ENCODE data around the gene TBCK.

TBCK gene

DNA sequence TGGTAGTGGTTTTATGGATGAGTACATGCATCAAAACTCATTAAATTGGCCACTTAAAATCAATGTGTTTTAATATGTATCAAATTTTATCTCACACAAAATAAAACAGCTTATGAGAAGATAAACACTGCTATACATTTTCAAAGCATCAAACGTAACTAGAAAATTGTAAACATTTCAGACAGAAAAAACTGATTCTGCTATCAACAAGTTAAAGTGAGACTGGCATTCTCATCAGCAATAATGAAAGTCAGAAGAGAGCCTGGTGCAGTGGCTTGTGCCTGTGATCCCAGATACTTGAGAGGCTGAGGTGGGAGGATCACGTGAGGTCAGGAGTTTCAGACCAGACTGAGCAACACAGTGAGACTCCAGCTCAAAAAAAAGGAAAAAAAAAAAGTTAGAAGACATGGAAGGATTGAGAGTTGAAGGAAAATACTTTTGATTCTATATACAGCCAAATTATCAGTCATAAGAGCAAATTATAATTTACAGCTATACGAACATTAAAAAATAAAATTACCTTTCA lies 2.9 kb downstream of the TBCK start:
- no peak for TF ChIP-seq EZH2 (optimal IDR thresholded peaks at IDR 0.05; ENCODE audit: low read depth, low read length)
- TF ChIP-seq EZH2phosphoT487 (IDR thresholded peaks at IDR 0.05; ENCODE audit: low read length): no peak
- TF ChIP-seq, protein P1, sequence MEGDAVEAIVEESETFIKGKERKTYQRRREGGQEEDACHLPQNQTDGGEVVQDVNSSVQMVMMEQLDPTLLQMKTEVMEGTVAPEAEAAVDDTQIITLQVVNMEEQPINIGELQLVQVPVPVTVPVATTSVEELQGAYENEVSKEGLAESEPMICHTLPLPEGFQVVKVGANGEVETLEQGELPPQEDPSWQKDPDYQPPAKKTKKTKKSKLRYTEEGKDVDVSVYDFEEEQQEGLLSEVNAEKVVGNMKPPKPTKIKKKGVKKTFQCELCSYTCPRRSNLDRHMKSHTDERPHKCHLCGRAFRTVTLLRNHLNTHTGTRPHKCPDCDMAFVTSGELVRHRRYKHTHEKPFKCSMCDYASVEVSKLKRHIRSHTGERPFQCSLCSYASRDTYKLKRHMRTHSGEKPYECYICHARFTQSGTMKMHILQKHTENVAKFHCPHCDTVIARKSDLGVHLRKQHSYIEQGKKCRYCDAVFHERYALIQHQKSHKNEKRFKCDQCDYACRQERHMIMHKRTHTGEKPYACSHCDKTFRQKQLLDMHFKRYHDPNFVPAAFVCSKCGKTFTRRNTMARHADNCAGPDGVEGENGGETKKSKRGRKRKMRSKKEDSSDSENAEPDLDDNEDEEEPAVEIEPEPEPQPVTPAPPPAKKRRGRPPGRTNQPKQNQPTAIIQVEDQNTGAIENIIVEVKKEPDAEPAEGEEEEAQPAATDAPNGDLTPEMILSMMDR (IDR thresholded peaks at IDR 0.05; ENCODE audit: low read length): no peak
- H3K9ac ChIP-seq (ENCODE audit: low read length): no peak overlapping the region
- no peaks in the 10 kb centered on the region for H3K9me3 ChIP-seq (replicated peaks; ENCODE audit: insufficient read depth, low read length)
- H3F3A ChIP-seq (ENCODE audit: insufficient read depth, low read length): 0 out of 2 replicates have a peak, but pooled peaks cover 7% of the 10 kb centered on the region
- no peaks in the 10 kb centered on the region for H3K36me3 ChIP-seq (replicated peaks; ENCODE audit: insufficient read depth, low read length)
- H2AFZ ChIP-seq (ENCODE audit: low read length): no peak overlapping the region
- H3K79me2 ChIP-seq (ENCODE audit: low read length): peaks cover 48% of the 10 kb centered on the region
- DNase-seq: no peak
- peaks cover 8% of the 10 kb centered on the region for H3K4me1 ChIP-seq (ENCODE audit: low read length)
- no peak overlapping the region for H3K4me2 ChIP-seq (ENCODE audit: low read depth, low read length)
- no peak overlapping the region for H3K27ac ChIP-seq (ENCODE audit: low read length)
- H4K20me1 ChIP-seq (ENCODE audit: insufficient read depth, low read length): no peaks in the 10 kb centered on the region
- H3K4me3 ChIP-seq (ENCODE audit: low read length): no peak overlapping the region
- H3K9me2 ChIP-seq (replicated peaks; ENCODE audit: insufficient read depth, low read length): no peaks in the 10 kb centered on the region
- no peaks in the 10 kb centered on the region for H3K27me3 ChIP-seq (replicated peaks; ENCODE audit: insufficient read depth, low read length)

DNA sequence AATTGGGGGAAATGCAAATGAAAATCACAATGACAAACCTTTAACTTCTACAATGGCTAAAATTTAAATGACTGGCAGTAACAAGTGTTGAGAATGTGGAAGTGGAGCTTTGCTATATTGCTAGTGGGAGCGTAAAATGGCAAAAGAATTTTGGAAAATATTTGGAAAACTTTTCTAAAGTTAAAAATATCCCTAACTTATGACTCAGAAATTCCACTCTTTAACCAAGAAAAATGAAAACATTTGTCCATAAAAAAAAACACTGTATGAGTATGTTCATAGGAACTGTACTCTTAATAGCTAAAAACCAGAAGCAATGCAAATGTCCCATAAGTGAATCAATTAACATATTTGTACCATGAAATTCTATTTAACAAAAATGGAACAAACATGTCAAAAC lies 3.6 kb downstream of the TBCK start:
- no peaks in the 10 kb centered on the region for H3K9me2 ChIP-seq (replicated peaks; ENCODE audit: insufficient read depth, low read length)
- peaks cover 41% of the 10 kb centered on the region for H3K79me2 ChIP-seq (ENCODE audit: low read length)
- H3K4me2 ChIP-seq (ENCODE audit: low read depth, low read length): no peak overlapping the region
- H3K4me1 ChIP-seq (ENCODE audit: low read length): peaks cover 2% of the 10 kb centered on the region
- H4K20me1 ChIP-seq (ENCODE audit: insufficient read depth, low read length): no peaks in the 10 kb centered on the region
- H3K4me3 ChIP-seq (ENCODE audit: low read length): no peak overlapping the region
- TF ChIP-seq, protein P1 (IDR thresholded peaks at IDR 0.05; ENCODE audit: low read length): no peak
- TF ChIP-seq EZH2phosphoT487 (IDR thresholded peaks at IDR 0.05; ENCODE audit: low read length): no peak
- TF ChIP-seq EZH2 (optimal IDR thresholded peaks at IDR 0.05; ENCODE audit: low read depth, low read length): no peak
- no peak overlapping the region for H3K9ac ChIP-seq (ENCODE audit: low read length)
- no peak for DNase-seq
- H3K36me3 ChIP-seq (replicated peaks; ENCODE audit: insufficient read depth, low read length): no peaks in the 10 kb centered on the region; the same call in 1 of the 2 replicates
- H2AFZ ChIP-seq (ENCODE audit: low read length): no peak overlapping the region
- 0 out of 2 replicates have a peak, but pooled peaks cover 7% of the 10 kb centered on the region for H3F3A ChIP-seq (ENCODE audit: insufficient read depth, low read length)
- H3K9me3 ChIP-seq (replicated peaks; ENCODE audit: insufficient read depth, low read length): no peaks in the 10 kb centered on the region
- H3K27me3 ChIP-seq (replicated peaks; ENCODE audit: insufficient read depth, low read length): no peaks in the 10 kb centered on the region
- no peak overlapping the region for H3K27ac ChIP-seq (ENCODE audit: low read length)

DNA sequence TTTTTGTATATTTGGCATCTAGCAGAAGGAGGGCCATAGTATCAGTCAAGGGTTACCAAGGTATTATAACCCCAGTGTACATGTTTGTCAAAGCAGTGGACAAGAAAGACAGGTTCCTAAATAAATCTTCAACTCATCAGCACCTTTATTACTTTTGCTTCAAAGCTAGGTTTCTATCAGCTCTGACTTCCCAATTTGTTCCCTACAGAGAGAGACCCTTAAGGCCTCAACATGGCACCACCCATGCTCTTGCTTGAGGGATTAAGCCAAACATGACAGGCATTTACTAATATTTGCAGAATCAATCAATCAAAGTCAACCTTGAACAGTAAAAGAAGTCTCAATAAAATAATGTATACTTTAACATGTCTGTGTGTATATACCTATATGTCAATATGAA lies 9.4 kb downstream of the TBCK start:
- no peaks in the 10 kb centered on the region for H3F3A ChIP-seq (ENCODE audit: insufficient read depth, low read length)
- H3K27ac ChIP-seq (ENCODE audit: low read length): no peak overlapping the region
- no peaks in the 10 kb centered on the region for H3K4me1 ChIP-seq (ENCODE audit: low read length)
- H4K20me1 ChIP-seq (ENCODE audit: insufficient read depth, low read length): no peaks in the 10 kb centered on the region
- no peaks in the 10 kb centered on the region for H3K9me2 ChIP-seq (replicated peaks; ENCODE audit: insufficient read depth, low read length)
- H2AFZ ChIP-seq (ENCODE audit: low read length): no peak overlapping the region
- no peaks in the 10 kb centered on the region; the same call in 1 of the 2 replicates for H3K36me3 ChIP-seq (replicated peaks; ENCODE audit: insufficient read depth, low read length)
- H3K9me3 ChIP-seq (replicated peaks; ENCODE audit: insufficient read depth, low read length): no peaks in the 10 kb centered on the region
- no peak overlapping the region for H3K4me3 ChIP-seq (ENCODE audit: low read length)
- no peak for DNase-seq
- H3K4me2 ChIP-seq (ENCODE audit: low read depth, low read length): no peak overlapping the region
- H3K79me2 ChIP-seq (ENCODE audit: low read length): no peaks in the 10 kb centered on the region
- H3K9ac ChIP-seq (ENCODE audit: low read length): no peak overlapping the region
- no peaks in the 10 kb centered on the region for H3K27me3 ChIP-seq (replicated peaks; ENCODE audit: insufficient read depth, low read length)
- TF ChIP-seq, protein P1 (IDR thresholded peaks at IDR 0.05; ENCODE audit: low read length): no peak
- TF ChIP-seq EZH2 (optimal IDR thresholded peaks at IDR 0.05; ENCODE audit: low read depth, low read length): no peak
- TF ChIP-seq EZH2phosphoT487 (IDR thresholded peaks at IDR 0.05; ENCODE audit: low read length): no peak

Measured in MM.1S (cell line).